ENCODE measurements around the gene CHCHD10. TPM values are rescaled to one million over a fixed set of nuclear protein-coding genes. Genes with fewer than 3 reads are reported as not detected.

CHCHD10 gene
- total and polyA plus RNA-seq, 2 of the 13 experiments (the other 11 are each of a cell fraction or from before 2014, with no cell fraction given): 37.0 to 62.8 TPM

DNA sequence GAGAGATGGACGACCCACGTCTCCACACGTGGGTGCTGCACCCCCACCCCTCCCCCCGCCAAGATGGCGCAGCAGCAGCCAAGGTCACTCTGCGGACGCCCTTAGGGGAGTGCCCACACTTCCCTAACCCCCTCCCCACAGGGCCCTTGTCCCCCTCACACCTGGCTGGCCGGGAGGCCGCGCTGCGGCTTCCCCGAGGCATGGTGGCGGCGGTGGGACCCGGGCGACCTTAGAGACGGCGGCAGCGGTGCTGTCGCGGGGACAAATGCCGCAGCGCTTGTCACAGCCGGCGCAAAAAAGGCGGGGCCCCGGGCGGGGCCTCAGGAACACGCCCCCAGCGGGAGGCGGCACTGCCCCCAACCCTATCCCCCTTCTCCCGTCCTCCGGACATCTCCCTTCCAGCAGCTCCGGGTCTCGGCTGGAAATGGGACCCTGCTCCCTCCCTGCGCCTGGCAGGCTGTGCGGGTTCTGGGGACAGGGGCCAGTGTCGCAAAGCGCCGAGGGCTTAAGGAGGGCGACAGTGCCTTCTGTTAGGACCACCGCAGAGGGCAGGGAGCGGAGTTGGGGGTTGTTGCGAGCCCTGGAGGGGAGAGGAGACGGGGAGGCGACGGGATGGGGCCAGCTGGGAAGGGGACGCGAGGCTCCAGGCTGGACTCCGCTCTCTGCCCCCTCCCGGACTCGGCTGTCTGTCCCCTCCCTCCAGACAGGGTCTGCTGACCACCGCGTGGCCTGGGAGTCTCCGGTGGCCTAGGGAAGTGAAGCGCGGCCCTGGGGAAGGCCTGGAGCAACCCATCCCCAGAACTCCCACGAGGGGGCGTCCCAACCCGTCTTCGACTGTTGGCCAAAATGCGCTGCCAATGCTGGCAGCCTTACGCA, at the start of gene CHCHD10 (continued):
- no peak for TF ChIP-seq ZKSCAN5 (CRISPR knock-in tag; IDR thresholded peaks at IDR 0.05)
- TF ChIP-seq, protein P1, sequence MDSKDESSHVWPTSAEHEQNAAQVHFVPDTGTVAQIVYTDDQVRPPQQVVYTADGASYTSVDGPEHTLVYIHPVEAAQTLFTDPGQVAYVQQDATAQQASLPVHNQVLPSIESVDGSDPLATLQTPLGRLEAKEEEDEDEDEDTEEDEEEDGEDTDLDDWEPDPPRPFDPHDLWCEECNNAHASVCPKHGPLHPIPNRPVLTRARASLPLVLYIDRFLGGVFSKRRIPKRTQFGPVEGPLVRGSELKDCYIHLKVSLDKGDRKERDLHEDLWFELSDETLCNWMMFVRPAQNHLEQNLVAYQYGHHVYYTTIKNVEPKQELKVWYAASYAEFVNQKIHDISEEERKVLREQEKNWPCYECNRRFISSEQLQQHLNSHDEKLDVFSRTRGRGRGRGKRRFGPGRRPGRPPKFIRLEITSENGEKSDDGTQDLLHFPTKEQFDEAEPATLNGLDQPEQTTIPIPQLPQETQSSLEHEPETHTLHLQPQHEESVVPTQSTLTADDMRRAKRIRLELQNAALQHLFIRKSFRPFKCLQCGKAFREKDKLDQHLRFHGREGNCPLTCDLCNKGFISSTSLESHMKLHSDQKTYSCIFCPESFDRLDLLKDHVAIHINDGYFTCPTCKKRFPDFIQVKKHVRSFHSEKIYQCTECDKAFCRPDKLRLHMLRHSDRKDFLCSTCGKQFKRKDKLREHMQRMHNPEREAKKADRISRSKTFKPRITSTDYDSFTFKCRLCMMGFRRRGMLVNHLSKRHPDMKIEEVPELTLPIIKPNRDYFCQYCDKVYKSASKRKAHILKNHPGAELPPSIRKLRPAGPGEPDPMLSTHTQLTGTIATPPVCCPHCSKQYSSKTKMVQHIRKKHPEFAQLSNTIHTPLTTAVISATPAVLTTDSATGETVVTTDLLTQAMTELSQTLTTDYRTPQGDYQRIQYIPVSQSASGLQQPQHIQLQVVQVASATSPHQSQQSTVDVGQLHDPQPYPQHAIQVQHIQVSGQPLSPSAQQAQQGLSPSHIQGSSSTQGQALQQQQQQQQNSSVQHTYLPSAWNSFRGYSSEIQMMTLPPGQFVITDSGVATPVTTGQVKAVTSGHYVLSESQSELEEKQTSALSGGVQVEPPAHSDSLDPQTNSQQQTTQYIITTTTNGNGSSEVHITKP (CRISPR knock-in tag; IDR thresholded peaks at IDR 0.05; ENCODE audit: low read depth): no peak
- TF ChIP-seq, protein P2, sequence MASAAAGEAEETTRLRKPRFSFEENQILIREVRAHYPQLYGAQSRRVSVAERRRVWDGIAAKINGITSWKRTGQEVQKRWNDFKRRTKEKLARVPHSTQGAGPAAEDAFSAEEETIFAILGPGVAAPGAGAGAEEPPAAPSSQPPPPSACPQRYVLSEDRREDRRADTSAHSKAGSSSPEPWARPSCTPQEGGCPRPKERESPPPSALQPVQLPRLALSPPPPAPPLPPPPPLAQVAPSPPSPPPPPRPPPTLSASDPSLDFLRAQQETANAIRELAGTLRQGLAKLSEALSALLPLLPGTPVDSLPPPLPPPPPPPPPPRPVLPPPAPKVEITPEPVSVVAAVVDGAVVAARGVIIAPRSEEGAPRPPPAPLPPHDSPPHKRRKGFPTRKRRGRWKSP (CRISPR knock-in tag; IDR thresholded peaks at IDR 0.05): peak; percentile 91
- TF ChIP-seq, protein P3, sequence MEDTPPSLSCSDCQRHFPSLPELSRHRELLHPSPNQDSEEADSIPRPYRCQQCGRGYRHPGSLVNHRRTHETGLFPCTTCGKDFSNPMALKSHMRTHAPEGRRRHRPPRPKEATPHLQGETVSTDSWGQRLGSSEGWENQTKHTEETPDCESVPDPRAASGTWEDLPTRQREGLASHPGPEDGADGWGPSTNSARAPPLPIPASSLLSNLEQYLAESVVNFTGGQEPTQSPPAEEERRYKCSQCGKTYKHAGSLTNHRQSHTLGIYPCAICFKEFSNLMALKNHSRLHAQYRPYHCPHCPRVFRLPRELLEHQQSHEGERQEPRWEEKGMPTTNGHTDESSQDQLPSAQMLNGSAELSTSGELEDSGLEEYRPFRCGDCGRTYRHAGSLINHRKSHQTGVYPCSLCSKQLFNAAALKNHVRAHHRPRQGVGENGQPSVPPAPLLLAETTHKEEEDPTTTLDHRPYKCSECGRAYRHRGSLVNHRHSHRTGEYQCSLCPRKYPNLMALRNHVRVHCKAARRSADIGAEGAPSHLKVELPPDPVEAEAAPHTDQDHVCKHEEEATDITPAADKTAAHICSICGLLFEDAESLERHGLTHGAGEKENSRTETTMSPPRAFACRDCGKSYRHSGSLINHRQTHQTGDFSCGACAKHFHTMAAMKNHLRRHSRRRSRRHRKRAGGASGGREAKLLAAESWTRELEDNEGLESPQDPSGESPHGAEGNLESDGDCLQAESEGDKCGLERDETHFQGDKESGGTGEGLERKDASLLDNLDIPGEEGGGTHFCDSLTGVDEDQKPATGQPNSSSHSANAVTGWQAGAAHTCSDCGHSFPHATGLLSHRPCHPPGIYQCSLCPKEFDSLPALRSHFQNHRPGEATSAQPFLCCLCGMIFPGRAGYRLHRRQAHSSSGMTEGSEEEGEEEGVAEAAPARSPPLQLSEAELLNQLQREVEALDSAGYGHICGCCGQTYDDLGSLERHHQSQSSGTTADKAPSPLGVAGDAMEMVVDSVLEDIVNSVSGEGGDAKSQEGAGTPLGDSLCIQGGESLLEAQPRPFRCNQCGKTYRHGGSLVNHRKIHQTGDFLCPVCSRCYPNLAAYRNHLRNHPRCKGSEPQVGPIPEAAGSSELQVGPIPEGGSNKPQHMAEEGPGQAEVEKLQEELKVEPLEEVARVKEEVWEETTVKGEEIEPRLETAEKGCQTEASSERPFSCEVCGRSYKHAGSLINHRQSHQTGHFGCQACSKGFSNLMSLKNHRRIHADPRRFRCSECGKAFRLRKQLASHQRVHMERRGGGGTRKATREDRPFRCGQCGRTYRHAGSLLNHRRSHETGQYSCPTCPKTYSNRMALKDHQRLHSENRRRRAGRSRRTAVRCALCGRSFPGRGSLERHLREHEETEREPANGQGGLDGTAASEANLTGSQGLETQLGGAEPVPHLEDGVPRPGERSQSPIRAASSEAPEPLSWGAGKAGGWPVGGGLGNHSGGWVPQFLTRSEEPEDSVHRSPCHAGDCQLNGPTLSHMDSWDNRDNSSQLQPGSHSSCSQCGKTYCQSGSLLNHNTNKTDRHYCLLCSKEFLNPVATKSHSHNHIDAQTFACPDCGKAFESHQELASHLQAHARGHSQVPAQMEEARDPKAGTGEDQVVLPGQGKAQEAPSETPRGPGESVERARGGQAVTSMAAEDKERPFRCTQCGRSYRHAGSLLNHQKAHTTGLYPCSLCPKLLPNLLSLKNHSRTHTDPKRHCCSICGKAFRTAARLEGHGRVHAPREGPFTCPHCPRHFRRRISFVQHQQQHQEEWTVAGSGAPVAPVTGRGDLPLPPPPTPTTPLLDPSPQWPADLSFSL (CRISPR knock-in tag; IDR thresholded peaks at IDR 0.05): no peak
- TF ChIP-seq ZNF605 (CRISPR knock-in tag; IDR thresholded peaks at IDR 0.05): no peak; the same call in 1 of the 2 replicates
- TF ChIP-seq YEATS4 (CRISPR knock-in tag; IDR thresholded peaks at IDR 0.05; ENCODE audit: borderline replicate concordance): peak; percentile 62; the same call in 1 of the 2 replicates
- peak; percentile 82; the same call in 1 of the 2 replicates for TF ChIP-seq RORA (CRISPR knock-in tag; IDR thresholded peaks at IDR 0.05)
- no peak for TF ChIP-seq DZIP1 (CRISPR knock-in tag; IDR thresholded peaks at IDR 0.05)
- peak; percentile 56 for TF ChIP-seq PHF20 (CRISPR knock-in tag; IDR thresholded peaks at IDR 0.05)
- TF ChIP-seq ZNF7 (CRISPR knock-in tag; IDR thresholded peaks at IDR 0.05): no peak
- 0 out of 2 replicates have a peak, but pooled peaks have one; percentile 46 for TF ChIP-seq IRF1 (CRISPR knock-in tag; IDR thresholded peaks at IDR 0.05; ENCODE audit: low read depth)
- TF ChIP-seq TARDBP (CRISPR knock-in tag; IDR thresholded peaks at IDR 0.05): peak; percentile 60
